H9 (cell line): ENCODE results near the gene SH2D2A. TPM values are rescaled to one million over a fixed set of nuclear protein-coding genes. Genes with fewer than 3 reads are reported as not detected.
A peak's percentile ranks its signal among the peaks of the same experiment; 100 is the strongest.

ENCODE experiments used
- DNase-seq: peaks from one replicate; pipeline ENCODE4 v3.0.0-alpha.2; 2017
- H2AFZ ChIP-seq: one replicate; pipeline ENCODE4 v1.6.1; 2013; ENCODE audit warnings: mild to moderate bottlenecking, low read length, control low read depth, moderate library complexity
- H2AK5ac ChIP-seq: 2 replicates; pipeline ENCODE4 v1.6.1; 2013; ENCODE audit warnings: low read length, control low read depth, mixed read lengths; ENCODE audit not compliant: insufficient read length
- H2BK120ac ChIP-seq: one replicate; pipeline ENCODE4 v1.6.1; 2013; ENCODE audit warnings: low read depth, mild to moderate bottlenecking, low read length, control low read depth, inconsistent platforms; ENCODE audit not compliant: poor library complexity, severe bottlenecking
- H2BK12ac ChIP-seq: 2 replicates; pipeline ENCODE4 v1.6.1; 2013; ENCODE audit warnings: low read length, control low read depth, mixed read lengths, low read depth; ENCODE audit not compliant: insufficient read length
- H2BK15ac ChIP-seq: 2 replicates; pipeline ENCODE4 v1.6.1; 2013; ENCODE audit warnings: low read depth, low read length, control low read depth
- H2BK20ac ChIP-seq: one replicate; pipeline ENCODE4 v1.6.1; 2013; ENCODE audit warnings: low read depth, mild to moderate bottlenecking, low read length, control low read depth, inconsistent platforms; ENCODE audit not compliant: poor library complexity, severe bottlenecking
- H2BK5ac ChIP-seq: 2 replicates; pipeline ENCODE4 v1.6.1; 2013; ENCODE audit warnings: low read length, control low read depth, mixed read lengths; ENCODE audit not compliant: insufficient read length
- H3K14ac ChIP-seq: 2 replicates; pipeline ENCODE4 v1.6.1; 2013; ENCODE audit warnings: low read length, control low read depth; ENCODE audit not compliant: insufficient read depth
- H3K18ac ChIP-seq: 2 replicates; pipeline ENCODE4 v1.6.1; 2013; ENCODE audit warnings: low read depth, mild to moderate bottlenecking, mixed read lengths, low read length, control low read depth; ENCODE audit not compliant: insufficient read length
- H3K23ac ChIP-seq: 2 replicates; pipeline ENCODE4 v1.6.1; 2013; ENCODE audit warnings: low read length, control low read depth, mixed read lengths, low read depth; ENCODE audit not compliant: insufficient read length
- H3K23me2 ChIP-seq: 2 replicates; pipeline ENCODE4 v1.6.1; 2013; ENCODE audit warnings: low read depth, mild to moderate bottlenecking, mixed read lengths, low read length, control low read depth; ENCODE audit not compliant: insufficient read length, poor library complexity, severe bottlenecking
- H3K27ac ChIP-seq: 2 replicates; pipeline ENCODE4 v1.5.1; 2013; ENCODE audit warnings: low read length, control low read depth, mixed read lengths, low read depth; ENCODE audit not compliant: insufficient read length
- H3K27me3 ChIP-seq: 2 replicates; pipeline ENCODE4 v1.6.1; 2013; ENCODE audit warnings: low read length, control low read depth, inconsistent platforms; ENCODE audit not compliant: insufficient read depth
- H3K4ac ChIP-seq: 2 replicates; pipeline ENCODE4 v1.6.1; 2013; ENCODE audit warnings: low read depth, mild to moderate bottlenecking, control low read depth, inconsistent platforms, low read length, moderate library complexity
- H3K4me1 ChIP-seq: 2 replicates; pipeline ENCODE4 v1.6.1; 2013; ENCODE audit warnings: low read length, control low read depth, inconsistent platforms; ENCODE audit not compliant: insufficient read depth
- H3K4me2 ChIP-seq: 2 replicates; pipeline ENCODE4 v1.6.1; 2013; ENCODE audit warnings: low read length, control low read depth, mixed read lengths; ENCODE audit not compliant: insufficient read length, insufficient read depth
- H3K56ac ChIP-seq: 2 replicates; pipeline ENCODE4 v1.6.1; 2013; ENCODE audit warnings: low read depth, mild to moderate bottlenecking, mixed read lengths, low read length, control low read depth; ENCODE audit not compliant: insufficient read length
- H3K79me1 ChIP-seq: 2 replicates; pipeline ENCODE4 v1.6.1; 2013; ENCODE audit warnings: low read depth, mild to moderate bottlenecking, moderate library complexity, low read length, control low read depth, inconsistent platforms; ENCODE audit not compliant: insufficient read depth, poor library complexity, severe bottlenecking
- H3K79me2 ChIP-seq: 2 replicates; pipeline ENCODE4 v1.6.1; 2013; ENCODE audit warnings: low read length, control low read depth, inconsistent platforms; ENCODE audit not compliant: insufficient read depth
- H3K9ac ChIP-seq: 2 replicates; pipeline ENCODE4 v1.6.1; 2013; ENCODE audit warnings: low read length, control low read depth, mixed read lengths; ENCODE audit not compliant: insufficient read length; ENCODE audit errors: extremely low read depth
- H3K9me3 ChIP-seq: one replicate; pipeline ENCODE4 v1.6.1; 2013; ENCODE audit warnings: low read depth, low read length, inconsistent platforms; ENCODE audit not compliant: control insufficient read depth
- H3T11ph ChIP-seq: one replicate; pipeline ENCODE4 v1.6.1; 2013; ENCODE audit warnings: mild to moderate bottlenecking, low read length, control low read depth, inconsistent platforms
- H4K20me1 ChIP-seq: one replicate; pipeline ENCODE4 v1.6.1; 2013; ENCODE audit not compliant: control insufficient read depth, insufficient read length, insufficient read depth
- H4K5ac ChIP-seq: 2 replicates; pipeline ENCODE4 v1.6.1; 2013; ENCODE audit warnings: low read depth, mild to moderate bottlenecking, mixed read lengths, low read length, control low read depth; ENCODE audit not compliant: insufficient read length
- H4K8ac ChIP-seq: replicated peaks from 2 replicates; pipeline ENCODE4 v1.6.1; 2013; ENCODE audit warnings: low read length, control low read depth, mixed read lengths, low read depth; ENCODE audit not compliant: insufficient read length
- H4K91ac ChIP-seq: 2 replicates; pipeline ENCODE4 v1.6.1; 2013; ENCODE audit warnings: low read depth, mild to moderate bottlenecking, moderate library complexity, mixed read lengths, low read length, control low read depth; ENCODE audit not compliant: insufficient read length
- H3K27ac Mint-ChIP-seq, 3 experiments: 2 replicates in 2 of 3; 3 replicates in 1 of 3; pipeline ENCODE4 v1.8.0; 2020 to 2021; ENCODE audit warnings: mixed read lengths in 3 of 3, mild to moderate bottlenecking in 1 of 3, moderate library complexity in 1 of 3
- H3K27me3 Mint-ChIP-seq: 2 replicates; pipeline ENCODE4 v1.8.0; 2021; ENCODE audit warnings: low read depth, mild to moderate bottlenecking, moderate library complexity, mixed read lengths
- H3K36me3 Mint-ChIP-seq, 3 experiments: 2 replicates in 2 of 3; 3 replicates in 1 of 3; pipeline ENCODE4 v1.8.0; 2020 to 2021; ENCODE audit warnings: low read depth in 3 of 3, mixed read lengths in 3 of 3; ENCODE audit not compliant: insufficient read depth in 1 of 3
- H3K4me1 Mint-ChIP-seq, 2 experiments: 2 replicates each; pipeline ENCODE4 v1.8.0; 2020; ENCODE audit warnings: mixed read lengths in 2 of 2
- H3K4me3 Mint-ChIP-seq, 2 experiments: 2 replicates in 1 of 2; 3 replicates in 1 of 2; pipeline ENCODE4 v1.8.0; 2020 to 2021; ENCODE audit warnings: mild to moderate bottlenecking in 2 of 2, mixed read lengths in 2 of 2, moderate library complexity in 1 of 2
- H3K9me3 Mint-ChIP-seq, 2 experiments: 2 replicates in 1 of 2; 3 replicates in 1 of 2; pipeline ENCODE4 v1.8.0; 2020; ENCODE audit warnings: mild to moderate bottlenecking in 2 of 2, mixed read lengths in 2 of 2, moderate library complexity in 1 of 2
- CTCF ChIP-seq: fragments of 200-600 bp; sonication (generic); conservative IDR thresholded peaks from 3 replicates; pipeline ENCODE4 v1.8.0; 2021; ENCODE audit warnings: antibody characterized with exemption, mild to moderate bottlenecking
- WGBS: extraction: QIAGEN DNeasy Blood & Tissue Kit; methylation state at CpG from one replicate; pipeline ENCODE4 v1.1.7; 2013; ENCODE audit warnings: missing lambda C conversion rate, low lambda C conversion rate, mixed read lengths; ENCODE audit not compliant: insufficient read length; ENCODE audit errors: extremely low coverage; 5-methylcytosine and 5-hydroxymethylcytosine counted together
- total RNA-seq: library from RNA; stranded (reverse); gene quantifications from 2 replicates; pipeline ENCODE4 v1.2.1, GENCODE V29; 2021

Gene SH2D2A
- total RNA-seq, 1 experiment from 2014 or later: 2.0 TPM

- H3K23me2 ChIP-seq: peaks cover 17% of the 10 kb centered on the region
- no CpG with 5 or more reads among the region's 31 CpGs for WGBS
- no peak overlapping the region for H3T11ph ChIP-seq
- H3K79me1 ChIP-seq: peaks cover 9% of the 10 kb centered on the region
- no peak overlapping the region for H2AK5ac ChIP-seq
- H2BK120ac ChIP-seq: no peak overlapping the region
- no peak overlapping the region for H2BK12ac ChIP-seq
- H4K91ac ChIP-seq: no peak overlapping the region
- no peaks in the 10 kb centered on the region for H3K27me3 ChIP-seq
- no peak overlapping the region for H2BK5ac ChIP-seq
- H3K14ac ChIP-seq: peak overlapping the region; percentile 64; the same call in 1 of the 2 replicates
- H3K36me3 Mint-ChIP-seq: peaks cover 11 to 32% (median 27%) of the 10 kb centered on the region in 3 experiments
- no peak overlapping the region for H2AFZ ChIP-seq
- H4K5ac ChIP-seq: no peak overlapping the region
- H4K8ac ChIP-seq: no peak overlapping the region
- H3K4me1 ChIP-seq: no peaks in the 10 kb centered on the region; the same call in 1 of the 2 replicates
- no peak for TF ChIP-seq CTCF
- H3K27me3 Mint-ChIP-seq: no peaks in the 10 kb centered on the region
- H3K4ac ChIP-seq: no peak overlapping the region
- peaks cover 28% of the 10 kb centered on the region for H3K79me2 ChIP-seq
- no peak overlapping the region for H3K27ac ChIP-seq
- no peak overlapping the region for H3K4me3 Mint-ChIP-seq
- DNase-seq: peak; percentile 45
- peaks cover 31 to 40% of the 10 kb centered on the region in 2 experiments for H3K4me1 Mint-ChIP-seq
- peak overlapping the region; percentile 69 for H3K18ac ChIP-seq
- H3K56ac ChIP-seq: no peak overlapping the region
- no peak overlapping the region for H2BK15ac ChIP-seq
- H3K9me3 Mint-ChIP-seq: no peaks in the 10 kb centered on the region
- H3K9me3 ChIP-seq: no peaks in the 10 kb centered on the region
- no peak overlapping the region for H2BK20ac ChIP-seq
- H4K20me1 ChIP-seq: no peaks in the 10 kb centered on the region
- H3K4me2 ChIP-seq: peak overlapping the region; percentile 93
- peak overlapping the region in 1 of 3 experiments; percentile 16; a peak in 5 of 7 replicates for H3K27ac Mint-ChIP-seq
- H3K23ac ChIP-seq: no peak overlapping the region
- peak overlapping the region; percentile 88 for H3K9ac ChIP-seq
Observed at GRCh38 chr1:156767879-156768604, 48.6 kb downstream of the SH2D2A start.
